Panc1 (cell line): ENCODE data around the gene FAS. TPM values are rescaled to one million over a fixed set of nuclear protein-coding genes. Genes with fewer than 3 reads are reported as not detected.
A peak's percentile ranks its signal among the peaks of the same experiment; 100 is the strongest.

Experiments used
- ATAC-seq: fragments of 200-7000 bp; cut with Tn5 transposase; 2 replicates; pipeline ENCODE4 v1.9.1; 2020; ENCODE audit warnings: mild to moderate bottlenecking, moderate library complexity
- BruUV-seq: library from RNA; stranded (reverse); fragments of 400-500 nt; replicated peaks from 2 replicates; lab custom pipeline; 2021; lab: Mats Ljungman, UMichigan
- CTCF ChIA-PET: fragments of 300-600 bp; sonication (Branson Sonifier 250); formaldehyde crosslinking; loops from one replicate; lab custom pipeline; 2022; ENCODE audit warnings: antibody characterized with exemption; lab: Charles Lee
- POLR2A ChIA-PET: fragments of 300-600 bp; sonication (Branson Sonifier 250); formaldehyde crosslinking; loops from one replicate; lab custom pipeline; 2022; ENCODE audit warnings: antibody characterized with exemption; lab: Charles Lee
- DNase-seq: peaks from one replicate; pipeline ENCODE4 v3.0.0-alpha.2; 2010; ENCODE audit warnings: low read depth, low spot score
- H3K27ac ChIP-seq: 2 replicates; pipeline ENCODE4 v1.5.1; 2011; ENCODE audit warnings: mild to moderate bottlenecking, low read length, inconsistent platforms
- H3K27me3 ChIP-seq: fragments of 200-500 bp; sonication (Bioruptor generic); 2 replicates; pipeline ENCODE4 v1.6.0; 2014; ENCODE audit warnings: low read length, inconsistent platforms; ENCODE audit not compliant: control insufficient read depth, insufficient read depth
- H3K36me3 ChIP-seq: fragments of 200-500 bp; sonication (Bioruptor generic); 2 replicates; pipeline ENCODE4 v1.5.1; 2014; ENCODE audit warnings: inconsistent platforms, mild to moderate bottlenecking, low read length, moderate library complexity; ENCODE audit not compliant: control insufficient read depth, insufficient read depth
- H3K4me1 ChIP-seq: 2 replicates; pipeline ENCODE4 v1.5.1; 2011; ENCODE audit warnings: inconsistent platforms, mild to moderate bottlenecking, low read length, moderate library complexity; ENCODE audit not compliant: control insufficient read depth, insufficient read depth
- H3K4me3 ChIP-seq, 2 experiments: 2 replicates each; pipeline ENCODE4 v1.5.1; 2011 to 2012; ENCODE audit warnings: low read depth in 2 of 2, low read length in 2 of 2, mild to moderate bottlenecking in 2 of 2, inconsistent platforms in 1 of 2, moderate library complexity in 1 of 2
- H3K9me3 ChIP-seq: fragments of 200-500 bp; sonication (Bioruptor generic); 2 replicates; pipeline ENCODE4 v1.5.1; 2014; ENCODE audit warnings: low read depth, mild to moderate bottlenecking, inconsistent platforms, low read length, moderate library complexity; ENCODE audit not compliant: control insufficient read depth, insufficient read depth
- POLR2AphosphoS5 ChIP-seq: IDR thresholded peaks from 2 replicates; pipeline ENCODE4 v1.6.1; 2012; ENCODE audit warnings: mild to moderate bottlenecking, low read depth, low read length, moderate library complexity
- SIN3A ChIP-seq: IDR thresholded peaks from 2 replicates; pipeline ENCODE4 v1.6.1; 2012; ENCODE audit warnings: low read depth, mild to moderate bottlenecking, low read length, moderate library complexity, borderline replicate concordance; ENCODE audit not compliant: insufficient read depth
- TCF7L2 ChIP-seq: IDR thresholded peaks from 2 replicates; pipeline ENCODE4 v1.6.1; 2011; ENCODE audit warnings: mild to moderate bottlenecking, low read depth, low read length, inconsistent platforms
- in situ Hi-C: cut with HindIII; loops from 2 replicates; pipeline ENCODE4 v1.10.0; 2016; ENCODE audit warnings: low sequenced_read_pairs, low pct_unique_long_range_greater_than_20kb
- intact Hi-C: fragments of 100-400 bp; cut with micrococcal nuclease; formaldehyde crosslinking; loops from one replicate; pipeline ENCODE4 v1.10.0; 2022; ENCODE audit not compliant: unreplicated experiment
- total RNA-seq: library from RNA; stranded (reverse); gene quantifications from one replicate; pipeline ENCODE4 v1.2.1, GENCODE V29; 2021; ENCODE audit not compliant: unreplicated experiment
- TF ChIP-seq, protein P1 (sequence below), 2 experiments: IDR thresholded peaks; 2 replicates each; pipeline ENCODE4 v1.6.1; 2011 to 2012; ENCODE audit warnings: low read depth in 2 of 2, control low read depth in 1 of 2, low read length in 1 of 2, mild to moderate bottlenecking in 1 of 2, moderate library complexity in 1 of 2; ENCODE audit not compliant: insufficient read depth in 1 of 2
- TF ChIP-seq, protein P2 (sequence below): fragments of 450-650 bp; IDR thresholded peaks from 2 replicates; pipeline ENCODE4 v1.5.1; 2017; ENCODE audit warnings: mild to moderate bottlenecking

FAS gene
- total RNA-seq, 1 experiment from 2014 or later = 8.1 TPM

DNA sequence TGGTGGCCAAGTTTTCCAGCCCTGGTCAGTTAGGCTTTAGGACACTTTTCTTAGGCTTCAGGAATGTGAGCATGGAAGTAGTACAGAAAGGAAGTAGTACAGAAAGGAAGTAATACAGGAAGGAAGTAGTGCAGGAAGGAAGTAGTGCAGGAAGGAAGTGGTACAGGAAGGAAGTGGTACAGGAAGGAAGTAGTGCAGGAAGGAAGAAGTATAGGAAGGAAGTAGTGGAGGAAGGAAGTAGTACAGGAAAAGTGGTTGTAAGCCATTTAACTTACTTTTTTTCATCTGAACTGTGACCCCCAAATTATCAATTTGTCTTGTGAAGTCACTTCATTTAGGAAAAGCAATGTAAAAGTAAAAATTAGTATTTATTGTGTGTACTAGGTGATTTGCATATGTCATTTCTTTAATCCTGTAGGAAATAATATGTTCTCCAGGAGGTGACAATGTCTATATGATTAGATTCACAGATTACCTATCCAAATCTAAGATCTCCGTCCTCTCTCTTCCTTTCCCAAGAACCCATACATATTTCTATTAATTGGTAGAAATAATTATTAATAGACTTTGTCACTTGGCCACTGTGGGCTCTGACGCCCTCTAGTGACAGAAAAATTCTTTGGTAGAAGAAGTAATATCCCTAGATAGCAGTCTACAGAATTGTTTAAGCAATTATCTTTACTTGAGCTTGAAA is 3.9 kb upstream of the FAS start:
- in situ Hi-C loops (no loop called here), intact Hi-C loops (loop anchor here (1.0 to 5.0 kb wide), 2 partner anchors 52 to 149 kb away; no protein-coding TSS in a partner anchor)
- no peak overlapping the region for H3K27ac ChIP-seq
- no peak for ATAC-seq
- no TSS peak for BruUV-seq
- TF ChIP-seq TCF7L2 (no peak), SIN3A (no peak), POLR2AphosphoS5 (no peak)
- TF ChIP-seq, protein P1, sequence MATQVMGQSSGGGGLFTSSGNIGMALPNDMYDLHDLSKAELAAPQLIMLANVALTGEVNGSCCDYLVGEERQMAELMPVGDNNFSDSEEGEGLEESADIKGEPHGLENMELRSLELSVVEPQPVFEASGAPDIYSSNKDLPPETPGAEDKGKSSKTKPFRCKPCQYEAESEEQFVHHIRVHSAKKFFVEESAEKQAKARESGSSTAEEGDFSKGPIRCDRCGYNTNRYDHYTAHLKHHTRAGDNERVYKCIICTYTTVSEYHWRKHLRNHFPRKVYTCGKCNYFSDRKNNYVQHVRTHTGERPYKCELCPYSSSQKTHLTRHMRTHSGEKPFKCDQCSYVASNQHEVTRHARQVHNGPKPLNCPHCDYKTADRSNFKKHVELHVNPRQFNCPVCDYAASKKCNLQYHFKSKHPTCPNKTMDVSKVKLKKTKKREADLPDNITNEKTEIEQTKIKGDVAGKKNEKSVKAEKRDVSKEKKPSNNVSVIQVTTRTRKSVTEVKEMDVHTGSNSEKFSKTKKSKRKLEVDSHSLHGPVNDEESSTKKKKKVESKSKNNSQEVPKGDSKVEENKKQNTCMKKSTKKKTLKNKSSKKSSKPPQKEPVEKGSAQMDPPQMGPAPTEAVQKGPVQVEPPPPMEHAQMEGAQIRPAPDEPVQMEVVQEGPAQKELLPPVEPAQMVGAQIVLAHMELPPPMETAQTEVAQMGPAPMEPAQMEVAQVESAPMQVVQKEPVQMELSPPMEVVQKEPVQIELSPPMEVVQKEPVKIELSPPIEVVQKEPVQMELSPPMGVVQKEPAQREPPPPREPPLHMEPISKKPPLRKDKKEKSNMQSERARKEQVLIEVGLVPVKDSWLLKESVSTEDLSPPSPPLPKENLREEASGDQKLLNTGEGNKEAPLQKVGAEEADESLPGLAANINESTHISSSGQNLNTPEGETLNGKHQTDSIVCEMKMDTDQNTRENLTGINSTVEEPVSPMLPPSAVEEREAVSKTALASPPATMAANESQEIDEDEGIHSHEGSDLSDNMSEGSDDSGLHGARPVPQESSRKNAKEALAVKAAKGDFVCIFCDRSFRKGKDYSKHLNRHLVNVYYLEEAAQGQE (IDR thresholded peaks at IDR 0.05; ENCODE audit: insufficient read depth in 1 of 2, low read depth in 2 of 2, low read length in 1 of 2) = no peak
- TF ChIP-seq, protein P2, sequence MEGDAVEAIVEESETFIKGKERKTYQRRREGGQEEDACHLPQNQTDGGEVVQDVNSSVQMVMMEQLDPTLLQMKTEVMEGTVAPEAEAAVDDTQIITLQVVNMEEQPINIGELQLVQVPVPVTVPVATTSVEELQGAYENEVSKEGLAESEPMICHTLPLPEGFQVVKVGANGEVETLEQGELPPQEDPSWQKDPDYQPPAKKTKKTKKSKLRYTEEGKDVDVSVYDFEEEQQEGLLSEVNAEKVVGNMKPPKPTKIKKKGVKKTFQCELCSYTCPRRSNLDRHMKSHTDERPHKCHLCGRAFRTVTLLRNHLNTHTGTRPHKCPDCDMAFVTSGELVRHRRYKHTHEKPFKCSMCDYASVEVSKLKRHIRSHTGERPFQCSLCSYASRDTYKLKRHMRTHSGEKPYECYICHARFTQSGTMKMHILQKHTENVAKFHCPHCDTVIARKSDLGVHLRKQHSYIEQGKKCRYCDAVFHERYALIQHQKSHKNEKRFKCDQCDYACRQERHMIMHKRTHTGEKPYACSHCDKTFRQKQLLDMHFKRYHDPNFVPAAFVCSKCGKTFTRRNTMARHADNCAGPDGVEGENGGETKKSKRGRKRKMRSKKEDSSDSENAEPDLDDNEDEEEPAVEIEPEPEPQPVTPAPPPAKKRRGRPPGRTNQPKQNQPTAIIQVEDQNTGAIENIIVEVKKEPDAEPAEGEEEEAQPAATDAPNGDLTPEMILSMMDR = peak; percentile 83; the same call in 1 of the 2 replicates
- 0 out of 2 replicates have a peak, but pooled peaks cover 5% of the 10 kb centered on the region for H3K4me1 ChIP-seq
- H3K9me3 ChIP-seq = no peaks in the 10 kb centered on the region
- ChIA-PET POLR2A (no interaction called here), CTCF (interaction anchor here (0.6 to 1.3 kb wide), 4 partner anchors 52 to 422 kb away, joined by 3 to 10 read pairs (median 6); no protein-coding TSS in a partner anchor)
- H3K27me3 ChIP-seq = no peaks in the 10 kb centered on the region
- no peak overlapping the region for H3K4me3 ChIP-seq
- no peaks in the 10 kb centered on the region for H3K36me3 ChIP-seq
- no peak for DNase-seq

DNA sequence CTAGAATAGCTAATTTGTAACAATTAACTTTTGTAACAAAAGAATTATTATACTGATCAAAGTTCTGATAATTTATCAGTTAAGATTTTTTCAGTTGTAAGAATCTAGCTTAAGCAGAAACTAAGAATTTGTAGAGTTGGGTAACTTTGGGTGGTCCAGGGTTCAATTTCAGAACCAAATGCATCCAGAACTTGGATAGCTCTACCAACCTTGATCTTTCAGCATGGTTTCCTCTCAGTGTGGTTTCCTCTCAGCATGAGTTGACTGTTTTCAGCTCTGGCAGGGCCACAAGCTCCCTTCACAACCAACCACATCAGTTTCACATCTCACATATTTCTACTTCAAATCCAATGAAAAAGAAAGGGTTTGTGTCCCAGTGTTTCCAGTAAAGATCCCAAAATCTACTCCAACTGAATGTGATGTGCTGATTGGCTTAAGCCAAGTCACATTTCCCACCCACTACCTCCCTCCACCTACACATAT is 3.3 kb upstream of the FAS start:
- TF ChIP-seq SIN3A (no peak), POLR2AphosphoS5 (no peak), TCF7L2 (no peak)
- TF ChIP-seq, protein P2 = peak; percentile 61; the same call in 1 of the 2 replicates
- TF ChIP-seq, protein P1 (IDR thresholded peaks at IDR 0.05; ENCODE audit: insufficient read depth in 1 of 2, low read depth in 2 of 2, low read length in 1 of 2) = no peak
- DNase-seq (no peak), ATAC-seq (no peak)
- in situ Hi-C loops (no loop called here), intact Hi-C loops (loop anchor here (1.0 to 5.0 kb wide), 2 partner anchors 53 to 150 kb away; no protein-coding TSS in a partner anchor)
- Histone ChIP-seq H3K27ac (no peak overlapping the region), H3K36me3 (no peaks in the 10 kb centered on the region), H3K9me3 (no peaks in the 10 kb centered on the region), H3K4me3 (no peak overlapping the region), H3K27me3 (no peaks in the 10 kb centered on the region), H3K4me1 (peaks cover 7% of the 10 kb centered on the region; the same call in 1 of the 2 replicates)
- ChIA-PET POLR2A (no interaction called here), CTCF (interaction anchor here (0.6 to 1.3 kb wide), 4 partner anchors 53 to 423 kb away, joined by 3 to 10 read pairs (median 6); no protein-coding TSS in a partner anchor)
- BruUV-seq = no TSS peak
